ENCODE results near the gene PECR.
"Not testable (repeated sequence)": the region's sequence is repeated elsewhere in the genome, so short reads cannot be mapped to it uniquely, and the experiment has no call there.

The PECR gene

DNA sequence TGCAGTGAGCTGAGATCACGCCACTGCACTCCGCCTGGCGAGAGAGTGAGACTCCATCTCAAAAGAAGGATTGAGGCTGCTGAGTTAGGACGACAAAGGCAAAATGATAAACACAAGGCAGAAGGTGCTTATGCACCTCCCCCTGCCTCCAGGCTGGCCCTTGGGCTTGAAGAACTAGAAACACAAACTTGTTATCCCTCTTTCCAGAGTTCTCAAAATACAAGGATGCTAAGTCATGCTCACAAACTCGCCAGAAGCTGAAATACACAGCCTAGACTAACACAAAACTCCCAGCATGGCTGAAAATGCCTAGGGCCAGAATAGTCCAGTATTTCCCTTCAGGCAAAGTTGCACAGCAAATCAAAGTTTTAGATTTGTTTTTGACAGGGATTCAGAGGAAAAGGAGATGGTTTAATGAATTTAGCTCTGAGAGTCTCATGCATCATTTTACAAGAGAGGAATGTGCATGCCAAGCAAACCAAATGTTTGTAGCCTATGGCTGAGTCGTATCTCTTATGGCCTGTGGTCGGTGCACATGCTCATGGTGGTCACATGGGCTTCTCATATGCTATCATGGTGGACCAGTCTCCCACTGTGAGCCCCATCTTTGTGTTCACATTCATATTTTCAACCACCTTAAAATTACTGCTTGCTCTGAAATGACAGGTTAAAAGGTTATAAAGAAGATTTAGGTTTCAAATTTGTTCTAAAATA, 52.0 kb downstream of the PECR start:
- DNase-seq (ENCODE audit: low read depth): peak; percentile 82

GRCh38 chr2:216024779-216025336, 56.8 kb downstream of the PECR start:
- DNase-seq (ENCODE audit: low read depth): no peak

GRCh38 chr2:216023055-216023648, 58.5 kb downstream of the PECR start:
- DNase-seq (ENCODE audit: low read depth): peak; percentile 66

DNA sequence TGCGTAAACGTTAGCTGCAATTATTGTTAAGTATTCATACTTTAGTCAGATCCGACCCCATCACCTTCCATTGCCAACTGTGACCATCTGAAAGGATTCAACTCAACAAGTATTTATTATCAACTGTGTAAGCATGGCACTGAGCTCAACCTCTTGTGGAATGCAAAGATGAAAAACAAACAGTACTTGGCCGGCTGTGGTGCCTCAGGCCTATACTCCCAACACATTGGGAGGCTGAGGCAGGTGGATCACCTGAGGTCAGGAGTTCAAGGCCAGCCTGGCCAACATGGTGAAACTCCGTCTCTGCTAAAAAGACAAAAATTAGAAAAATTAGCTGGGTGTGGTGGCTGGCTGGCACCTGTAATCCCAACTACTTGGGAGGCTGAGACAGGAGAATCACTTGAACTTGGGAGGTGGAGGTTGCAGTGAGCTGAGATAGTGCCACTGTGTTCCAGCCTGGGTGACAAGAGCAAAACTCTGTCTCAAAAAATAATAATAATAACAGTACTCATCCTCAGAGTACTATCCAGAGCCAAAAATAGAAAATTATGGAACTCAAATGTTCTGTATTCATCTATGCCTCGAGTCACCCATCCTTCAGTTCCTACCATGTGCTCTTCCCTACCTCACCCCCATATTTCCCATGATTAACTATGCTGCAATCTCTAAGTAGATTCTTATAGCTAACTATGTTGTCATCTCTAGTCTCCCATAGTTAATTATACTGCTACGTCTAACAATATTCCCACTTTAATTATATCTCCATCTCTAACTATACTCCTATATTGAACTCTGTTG, 59.6 kb downstream of the PECR start:
- no peak for DNase-seq (ENCODE audit: low read depth)

- DNase-seq (ENCODE audit: low read depth): no peak
Observed at GRCh38 chr2:216018709-216019108, 62.9 kb downstream of the PECR start.

GRCh38 chr2:216017365-216017764, 64.2 kb downstream of the PECR start:
- DNase-seq (ENCODE audit: low read depth): peak; percentile 52

- no peak for DNase-seq (ENCODE audit: low read depth)
Observed at GRCh38 chr2:216016581-216016980, 65.0 kb downstream of the PECR start.

DNA sequence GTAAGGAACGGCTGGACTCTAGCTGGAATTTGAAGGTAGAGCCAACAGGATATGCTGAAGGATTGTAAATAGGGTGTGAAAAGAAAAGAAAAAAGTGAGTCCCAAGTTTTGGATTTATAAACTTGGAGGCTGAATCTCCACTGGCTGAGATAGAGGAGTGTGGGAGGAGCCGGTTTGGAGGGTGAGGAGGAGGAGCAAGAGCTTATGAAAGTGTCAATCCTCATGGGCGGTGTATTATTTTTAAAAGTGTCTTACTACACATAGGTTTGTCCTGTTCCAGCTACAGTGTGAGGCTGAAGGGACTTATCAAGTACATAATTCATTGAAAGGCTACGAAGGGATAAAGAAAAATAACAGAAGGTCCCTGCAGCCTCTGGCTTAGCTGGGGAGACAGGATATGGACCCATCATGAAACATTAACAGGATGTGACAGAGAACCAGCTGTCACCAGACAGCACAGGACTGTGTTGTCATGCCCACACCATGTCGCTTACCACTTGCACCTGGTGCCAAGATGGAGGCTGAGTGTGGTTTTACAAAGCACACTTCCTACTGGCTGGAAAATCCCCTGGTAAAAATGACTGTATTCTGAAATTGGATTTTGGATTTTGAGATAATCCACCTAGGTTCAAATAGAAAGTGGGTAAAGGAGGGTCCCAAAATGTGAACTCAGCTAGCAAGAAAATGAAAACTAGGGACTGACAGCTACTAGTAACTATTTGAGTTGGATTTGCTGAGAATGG, 65.7 kb downstream of the PECR start:
- DNase-seq (ENCODE audit: low read depth): no peak

- DNase-seq (ENCODE audit: low read depth): no peak
Observed at GRCh38 chr2:216014986-216015385, 66.6 kb downstream of the PECR start.

DNA sequence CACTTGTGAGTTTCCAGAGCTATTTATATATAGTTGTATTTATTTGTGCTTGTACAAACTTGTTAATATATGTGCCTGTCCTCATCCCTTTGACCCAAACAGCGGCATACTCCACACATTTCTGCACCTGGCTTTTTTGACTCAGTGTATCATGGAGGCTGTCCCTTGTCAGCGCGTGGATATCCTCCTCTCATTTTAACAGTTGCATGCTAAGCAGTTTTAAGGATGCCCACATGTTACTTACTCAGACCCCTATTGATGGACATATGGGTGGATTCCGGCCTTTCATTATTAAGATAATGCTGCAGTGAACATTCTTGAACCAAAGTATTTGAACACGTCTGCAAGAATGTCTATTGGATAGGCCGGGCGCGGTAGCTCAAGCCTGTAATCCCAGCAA, 67.6 kb downstream of the PECR start:
- DNase-seq (ENCODE audit: low read depth): no peak

DNA sequence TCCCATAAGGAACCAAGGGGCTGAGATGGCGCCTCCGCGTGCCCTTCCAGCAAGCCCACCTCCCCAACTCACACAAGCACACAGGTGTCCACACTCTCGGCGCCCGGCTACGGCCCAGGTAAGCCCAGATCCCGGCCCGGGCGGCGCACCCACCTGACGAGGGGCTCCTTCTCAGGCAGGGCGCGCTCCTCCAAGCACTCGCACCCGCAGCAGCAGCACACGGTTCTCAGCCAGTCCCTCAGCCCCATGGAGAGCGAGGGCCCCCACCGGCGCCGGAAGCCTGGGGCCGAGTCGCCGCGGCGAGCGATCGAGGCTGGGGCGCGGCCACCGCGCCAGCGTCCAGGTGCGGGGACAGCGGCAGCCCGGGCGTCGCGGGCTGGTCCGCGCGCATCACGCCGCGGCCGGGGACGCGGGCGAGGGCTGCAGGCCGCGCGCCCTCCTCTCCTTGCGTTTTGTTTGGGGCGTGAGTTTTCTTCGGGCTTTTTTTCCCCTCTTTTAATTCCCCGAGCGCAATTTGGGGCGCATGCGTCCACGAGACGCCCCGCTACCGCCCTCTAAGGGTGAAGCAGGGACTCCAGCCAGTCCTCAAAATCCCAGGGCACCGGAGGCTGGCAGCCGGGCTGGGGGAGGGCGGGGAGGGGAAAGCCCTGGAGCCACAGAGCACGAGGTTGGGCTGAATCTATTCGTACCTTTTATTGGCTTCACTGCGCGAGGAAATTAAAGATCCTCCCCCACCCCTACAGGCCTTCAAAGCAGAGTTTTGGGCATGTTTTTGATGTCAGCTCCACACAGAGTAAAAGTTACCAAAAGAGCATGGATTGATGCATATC, 68.3 kb downstream of the PECR start, which contains the start of gene MREG:
MREG (minus strand) TSS at position 472 of the 830 bp plus-strand sequence; CDS start at position 248, 224 bp downstream.
- DNase-seq (ENCODE audit: low read depth): peak; percentile 76

GRCh38 chr2:216012830-216013079, 68.9 kb downstream of the PECR start:
- DNase-seq (ENCODE audit: low read depth): no peak

DNA sequence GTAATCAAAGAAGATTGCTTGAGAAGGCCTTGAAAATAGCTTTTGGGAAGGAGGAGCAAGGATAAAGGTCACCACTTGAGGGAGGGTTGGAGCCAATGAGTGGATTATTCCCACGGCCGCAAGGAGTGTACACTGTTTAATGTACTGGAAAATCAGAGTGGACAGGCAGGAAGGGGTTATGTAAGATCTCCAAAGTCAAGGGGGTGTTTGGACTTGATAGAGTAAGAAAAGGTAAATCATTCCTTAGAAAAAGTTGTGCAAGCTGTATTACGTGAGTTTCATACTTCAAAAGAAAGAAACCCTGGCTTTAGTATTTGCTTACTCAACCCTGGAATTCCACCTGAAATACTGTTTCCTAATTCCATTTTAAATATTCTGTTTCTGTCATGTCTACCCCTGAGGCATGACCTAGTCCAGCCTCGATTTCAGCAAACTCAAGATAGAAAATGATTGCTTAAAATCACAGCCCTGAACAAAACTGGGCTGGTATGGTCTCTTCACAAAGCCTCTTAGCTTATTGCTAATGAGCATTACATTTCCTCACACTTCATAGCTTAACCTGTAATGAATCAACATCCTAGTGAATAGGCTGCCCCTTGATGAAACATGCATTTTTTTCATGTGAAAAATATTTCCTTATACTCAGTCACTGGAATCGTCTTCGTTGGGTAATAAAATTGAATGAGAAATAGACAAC, 69.3 kb downstream of the PECR start:
- peak; percentile 37 for DNase-seq (ENCODE audit: low read depth)

DNA sequence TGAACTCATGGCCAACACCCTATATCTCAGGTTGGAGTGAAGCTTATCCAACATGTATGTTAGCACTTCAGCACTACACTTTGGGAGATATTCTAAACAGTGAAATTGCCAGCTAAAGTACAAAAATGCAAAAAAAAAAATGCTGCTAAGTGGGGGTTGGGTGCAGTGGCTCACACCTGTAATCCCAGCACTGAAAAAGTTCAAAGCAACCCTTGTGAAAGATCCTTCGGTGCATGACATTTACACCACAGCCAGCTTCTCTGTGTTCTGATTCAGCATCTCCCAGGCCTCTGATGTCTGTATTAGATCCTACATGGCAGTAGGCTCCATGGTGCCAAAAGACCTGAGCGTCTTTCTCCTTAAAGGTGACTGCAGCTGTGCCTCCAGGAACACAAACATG, 72.4 kb downstream of the PECR start:
- DNase-seq (ENCODE audit: low read depth): not testable (repeated sequence)

GRCh38 chr2:216008387-216008786, 73.2 kb downstream of the PECR start:
- DNase-seq (ENCODE audit: low read depth): no peak

- peak; percentile 32 for DNase-seq (ENCODE audit: low read depth)
Observed at GRCh38 chr2:216006164-216006663, 75.4 kb downstream of the PECR start.

DNA sequence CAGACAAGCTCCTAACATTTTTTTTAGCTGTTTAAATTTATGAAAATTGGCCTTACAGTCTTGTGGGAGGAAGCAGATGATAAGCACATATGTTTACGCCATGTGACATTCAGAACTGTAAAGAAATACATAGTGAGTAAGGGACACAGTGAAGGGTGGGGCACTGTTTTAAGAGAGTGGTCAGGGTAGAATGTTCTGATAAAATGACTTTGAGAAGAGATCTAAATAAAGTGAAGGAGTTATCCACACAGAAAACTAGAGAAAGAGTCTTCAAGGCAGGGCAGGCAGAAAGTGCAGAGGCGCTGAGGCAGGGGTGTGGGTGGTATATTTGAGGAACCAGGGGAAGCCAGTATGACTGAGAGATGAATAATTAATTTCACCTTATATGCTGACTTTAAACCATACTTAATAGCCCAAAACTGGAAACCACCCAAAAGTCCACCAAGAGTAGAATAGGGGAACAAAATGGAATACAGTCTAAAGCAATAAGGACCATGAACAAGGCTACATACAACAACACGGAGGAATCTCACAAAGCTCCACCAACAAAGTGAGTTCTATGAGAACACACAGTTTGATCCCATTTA, 76.8 kb downstream of the PECR start:
- no peak for DNase-seq (ENCODE audit: low read depth)

DNA sequence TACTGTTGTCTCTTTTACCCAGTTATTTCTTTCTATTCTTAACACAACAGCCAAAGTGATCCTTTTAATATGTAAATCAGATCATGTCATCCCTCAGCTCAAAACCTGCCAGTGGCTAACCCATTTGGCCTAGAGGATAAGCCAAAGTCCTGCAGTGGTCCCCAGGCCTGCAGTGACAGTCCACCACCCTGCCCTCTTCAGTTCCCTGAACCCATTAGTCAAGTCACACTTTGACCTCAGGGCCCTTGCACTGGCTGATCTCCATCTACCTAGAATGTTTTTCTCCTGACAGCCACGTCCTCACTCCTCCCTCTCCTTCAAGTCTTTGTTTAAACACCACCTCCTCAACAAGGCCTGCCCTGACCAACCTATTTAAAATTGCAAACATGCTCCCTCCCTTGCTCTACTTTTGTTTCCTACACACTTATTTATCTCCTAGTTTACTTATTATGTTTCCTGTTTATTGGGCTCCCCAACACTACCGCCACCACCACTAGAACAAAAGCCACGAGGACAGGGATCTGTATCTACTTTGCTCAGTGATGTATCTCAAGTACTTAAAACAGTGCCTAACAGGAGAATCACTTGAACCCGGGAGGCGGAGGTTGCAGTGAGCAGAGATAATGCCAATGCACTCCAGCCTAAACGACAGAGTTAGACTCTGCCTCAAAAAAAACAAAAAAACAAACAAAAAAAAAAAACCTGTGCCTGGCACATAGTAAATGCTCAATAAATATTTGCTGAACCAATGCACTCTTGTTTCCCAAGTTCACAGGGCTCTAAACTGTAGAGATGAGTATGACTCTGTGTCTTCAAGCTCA, 77.5 kb downstream of the PECR start:
- no peak for DNase-seq (ENCODE audit: low read depth)

GRCh38 chr2:216002693-216003092, 78.9 kb downstream of the PECR start:
- DNase-seq (ENCODE audit: low read depth): no peak

Measured in EH (cell line).